OCI-LY7 (cell line): ENCODE data around the gene ZBTB8OS. TPM values are rescaled to one million over a fixed set of nuclear protein-coding genes. Genes with fewer than 3 reads are reported as not detected.

Source experiments
- BruUV-seq: library from RNA; stranded (reverse); fragments of 400-500 nt; replicated peaks from 2 replicates; lab custom pipeline; 2021; lab: Mats Ljungman, UMichigan
- CTCF ChIA-PET: fragments of 300-600 bp; sonication (Branson Sonifier 250); formaldehyde crosslinking; loops from one replicate; lab custom pipeline; 2022; ENCODE audit warnings: antibody characterized with exemption; ENCODE audit not compliant: unreplicated experiment; lab: Charles Lee
- POLR2A ChIA-PET: fragments of 300-600 bp; sonication (Branson Sonifier 250); formaldehyde crosslinking; loops from one replicate; lab custom pipeline; 2022; ENCODE audit warnings: antibody characterized with exemption; lab: Charles Lee
- DNase-seq: peaks from one replicate; pipeline ENCODE4 v3.0.0-alpha.2; 2015; ENCODE audit warnings: low spot score
- H2AFZ ChIP-seq: fragments of 200-600 bp; sonication (generic), shearing (Covaris generic); 2 replicates; pipeline ENCODE4 v1.6.1; 2014; ENCODE audit warnings: mild to moderate bottlenecking, antibody characterized with exemption, low read length, moderate library complexity
- H3K27ac ChIP-seq: fragments of 200-600 bp; sonication (generic); 2 replicates; pipeline ENCODE4 v1.5.1; 2014; ENCODE audit warnings: mixed run types, low read depth, mild to moderate bottlenecking, moderate library complexity, low read length, inconsistent platforms; ENCODE audit not compliant: poor library complexity, severe bottlenecking
- H3K36me3 ChIP-seq: fragments of 200-600 bp; sonication (generic); 2 replicates; pipeline ENCODE4 v1.6.1; 2014; ENCODE audit warnings: mild to moderate bottlenecking, antibody characterized with exemption, low read length, moderate library complexity, mixed read lengths; ENCODE audit not compliant: insufficient read depth
- H3K4me1 ChIP-seq: fragments of 200-600 bp; sonication (generic); 2 replicates; pipeline ENCODE4 v1.5.1; 2014; ENCODE audit warnings: mild to moderate bottlenecking, low read length; ENCODE audit not compliant: insufficient read depth, poor library complexity, severe bottlenecking
- H3K4me2 ChIP-seq: fragments of 200-600 bp; sonication (generic); 2 replicates; pipeline ENCODE4 v1.6.1; 2014; ENCODE audit warnings: mild to moderate bottlenecking, low read length
- H3K4me3 ChIP-seq: fragments of 200-600 bp; sonication (generic); 2 replicates; pipeline ENCODE4 v1.5.1; 2014; ENCODE audit warnings: mild to moderate bottlenecking, low read depth, low read length; ENCODE audit not compliant: poor library complexity, severe bottlenecking
- H3K79me2 ChIP-seq: fragments of 200-600 bp; sonication (generic); 2 replicates; pipeline ENCODE4 v1.6.1; 2016; ENCODE audit warnings: low read depth, mild to moderate bottlenecking, low read length, moderate library complexity, mixed read lengths; ENCODE audit not compliant: insufficient read depth
- H3K9me2 ChIP-seq: fragments of 200-600 bp; sonication (generic); 2 replicates; pipeline ENCODE4 v1.6.1; 2016; ENCODE audit warnings: mild to moderate bottlenecking, low read length, mixed read lengths; ENCODE audit not compliant: insufficient read depth
- H3K9me3 ChIP-seq: fragments of 200-600 bp; sonication (generic); 2 replicates; pipeline ENCODE4 v1.6.1; 2014; ENCODE audit warnings: mild to moderate bottlenecking, mixed run types, low read length, mixed read lengths
- H4K20me1 ChIP-seq: fragments of 200-600 bp; sonication (generic); 2 replicates; pipeline ENCODE4 v1.6.1; 2014; ENCODE audit warnings: mild to moderate bottlenecking, antibody characterized with exemption, low read length, moderate library complexity, mixed read lengths; ENCODE audit not compliant: insufficient read depth
- CTCF ChIP-seq: fragments of 200-600 bp; sonication (generic); conservative IDR thresholded peaks from 2 replicates; pipeline ENCODE4 v1.5.1; 2014; ENCODE audit warnings: mild to moderate bottlenecking, antibody characterized with exemption, low read length, moderate library complexity, mixed read lengths
- EZH2phosphoT487 ChIP-seq: fragments of 200-600 bp; sonication (generic); IDR thresholded peaks from 2 replicates; pipeline ENCODE4 v1.6.1; 2018; ENCODE audit warnings: low read depth, borderline replicate concordance, mild to moderate bottlenecking, mixed run types, antibody characterized with exemption, low read length, moderate library complexity, mixed read lengths
- intact Hi-C: fragments of 100-400 bp; cut with micrococcal nuclease; formaldehyde crosslinking; loops from one replicate; pipeline ENCODE4 v1.10.0; 2022; ENCODE audit not compliant: unreplicated experiment
- total RNA-seq, 2 experiments: library from RNA; depleted of rRNA in 1 of 2; stranded (reverse); fragments of >200 nt in 1 of 2; shearing (Covaris generic) in 1 of 2; gene quantifications; 2 replicates each; pipeline ENCODE4 v1.2.3, GENCODE V29; 2014 to 2022

ZBTB8OS gene
- total RNA-seq, 2 experiments from 2014 or later = 57.5 to 119 TPM

GRCh38 chr1:32666901-32667566, 16.7 kb upstream of the ZBTB8OS start:
- Histone ChIP-seq H3K9me3 (no peaks in the 10 kb centered on the region), H3K4me1 (no peaks in the 10 kb centered on the region), H3K4me2 (no peak overlapping the region), H2AFZ (no peak overlapping the region), H4K20me1 (peaks cover 4% of the 10 kb centered on the region; the same call in 1 of the 2 replicates), H3K9me2 (no peaks in the 10 kb centered on the region), H3K79me2 (peaks cover 68% of the 10 kb centered on the region; the same call in 1 of the 2 replicates), H3K4me3 (no peak overlapping the region), H3K36me3 (peaks cover 100% of the 10 kb centered on the region), H3K27ac (no peak overlapping the region)
- POLR2A ChIA-PET = no interaction called here
- TF ChIP-seq EZH2phosphoT487 (no peak), CTCF (no peak)
- CTCF ChIA-PET = no interaction called here
- BruUV-seq = no TSS peak
- intact Hi-C loops = no loop called here
- no peak for DNase-seq

- intact Hi-C loops = no loop called here
These were observed 15.6 kb upstream of the ZBTB8OS start for GRCh38 chr1:32665915-32666314.

More at GRCh38 chr1:32665915-32666314, 15.6 kb upstream of the ZBTB8OS start:
- ChIA-PET CTCF (no interaction called here), POLR2A (interaction anchor here (1.1 kb wide), 1 partner anchor 13 kb away, joined by 3 read pairs; no protein-coding TSS in a partner anchor)
- TF ChIP-seq EZH2phosphoT487 (no peak), CTCF (no peak)
- Histone ChIP-seq H2AFZ (no peak overlapping the region), H3K79me2 (peaks cover 79% of the 10 kb centered on the region), H3K27ac (no peak overlapping the region), H3K4me2 (no peak overlapping the region), H3K36me3 (peaks cover 100% of the 10 kb centered on the region), H3K4me1 (peaks cover 7% of the 10 kb centered on the region), H3K9me3 (no peaks in the 10 kb centered on the region), H4K20me1 (peaks cover 4% of the 10 kb centered on the region; the same call in 1 of the 2 replicates), H3K4me3 (no peak overlapping the region), H3K9me2 (no peaks in the 10 kb centered on the region)
- BruUV-seq = no TSS peak
- no peak for DNase-seq
